A549 (cell line): ENCODE measurements around the gene SLC40A1. TPM values are rescaled to one million over a fixed set of nuclear protein-coding genes. Genes with fewer than 3 reads are reported as not detected.

Experiments
- ATAC-seq, 2 experiments: fragments of 200-7000 bp in 1 of 2; fragments of >200 bp in 1 of 2; cut with Nextera tagmentation in 1 of 2; cut with Tn5 transposase in 1 of 2; 3 replicates each; pipeline versions ENCODE4 v1.8.0 to v1.9.1; 2018 to 2020; ENCODE audit warnings: mild to moderate bottlenecking in 1 of 2, moderate library complexity in 1 of 2
- CTCF ChIA-PET: fragments of 300-600 bp; sonication (Branson Sonifier 250); formaldehyde crosslinking; extraction: SDS; loops from one replicate; lab custom pipeline; 2021; ENCODE audit warnings: antibody characterized with exemption, inconsistent platforms; lab: Yijun Ruan, JAX
- POLR2A ChIA-PET: fragments of 350-600 bp; formaldehyde crosslinking; extraction: SDS; loops from one replicate; lab custom pipeline; 2021; ENCODE audit warnings: antibody characterized with exemption, inconsistent platforms; lab: Yijun Ruan, JAX
- DNase-seq, 2 experiments: peaks; one replicate each; pipeline versions ENCODE4 v3.0.0 to v3.0.0-alpha.2; 2011 to 2016; ENCODE audit warnings: low read depth in 1 of 2, low spot score in 1 of 2
- FAIRE-seq: peaks from 2 replicates; lab custom pipeline; 2011; peaks lifted over from hg19 to GRCh38; lab: Jason Lieb, UNC
- H3K27ac ChIP-seq, 2 experiments: fragments of >200 bp; sonication (Bioruptor Twin); formaldehyde crosslinking; 3 replicates each; pipeline ENCODE4 v1.5.1; 2016 to 2017
- H3K4me1 ChIP-seq: fragments of >200 bp; sonication (Bioruptor Twin); formaldehyde crosslinking; 3 replicates; pipeline ENCODE4 v1.6.1; 2016
- H3K4me2 ChIP-seq: fragments of >200 bp; sonication (Bioruptor Twin); formaldehyde crosslinking; 3 replicates; pipeline ENCODE4 v1.6.1; 2016
- H3K4me3 ChIP-seq: fragments of >200 bp; sonication (Bioruptor Twin); formaldehyde crosslinking; 3 replicates; pipeline ENCODE4 v1.5.1; 2016
- H3K9me3 ChIP-seq: fragments of >200 bp; sonication (Bioruptor Twin); formaldehyde crosslinking; 3 replicates; pipeline ENCODE4 v1.6.1; 2016
- BHLHE40 ChIP-seq: IDR thresholded peaks from 2 replicates; pipeline ENCODE4 v1.6.1; 2012; ENCODE audit warnings: low read depth, low read length, inconsistent platforms
- CBX2 ChIP-seq: fragments of 200-600 bp; sonication (generic); IDR thresholded peaks from 2 replicates; pipeline ENCODE4 v1.6.1; 2016; ENCODE audit warnings: low read depth, mild to moderate bottlenecking, borderline replicate concordance
- CBX8 ChIP-seq: fragments of 200-600 bp; sonication (generic); IDR thresholded peaks from 2 replicates; pipeline ENCODE4 v1.6.1; 2016
- CTCF ChIP-seq: fragments of >200 bp; sonication (Bioruptor Twin); formaldehyde crosslinking; IDR thresholded peaks from 3 replicates; pipeline ENCODE4 v1.5.1; 2016
- E2F6 ChIP-seq: IDR thresholded peaks from 2 replicates; pipeline ENCODE4 v1.6.1; 2012; ENCODE audit warnings: low read depth, borderline replicate concordance
- EHF ChIP-seq: fragments of 250-450 bp; sonication (Bioruptor Pico); IDR thresholded peaks from 2 replicates; pipeline ENCODE4 v1.5.0; 2020; ENCODE audit warnings: mild to moderate bottlenecking
- EHMT2 ChIP-seq: fragments of 200-600 bp; sonication (generic); IDR thresholded peaks from 2 replicates; pipeline ENCODE4 v1.6.1; 2016; ENCODE audit warnings: antibody characterized with exemption, low read depth, mild to moderate bottlenecking, moderate library complexity
- EP300 ChIP-seq, 2 experiments: fragments of >200 bp; sonication (Bioruptor Twin); formaldehyde crosslinking; IDR thresholded peaks; 2 replicates in 1 of 2; 3 replicates in 1 of 2; pipeline ENCODE4 v1.6.1; 2016 to 2017
- FOSB ChIP-seq: fragments of 250-450 bp; sonication (Bioruptor Pico); IDR thresholded peaks from 2 replicates; pipeline ENCODE4 v1.5.0; 2020; ENCODE audit warnings: mild to moderate bottlenecking, moderate library complexity
- FOXS1 ChIP-seq: fragments of 250-450 bp; sonication (Bioruptor Pico); IDR thresholded peaks from 2 replicates; pipeline ENCODE4 v1.5.0; 2020; ENCODE audit warnings: mild to moderate bottlenecking, moderate library complexity
- GATA3 ChIP-seq: IDR thresholded peaks from 2 replicates; pipeline ENCODE4 v1.6.1; 2012; ENCODE audit warnings: borderline replicate concordance
- HEYL ChIP-seq: fragments of 250-450 bp; sonication (Bioruptor Pico); IDR thresholded peaks from 2 replicates; pipeline ENCODE4 v1.8.0; 2021; ENCODE audit warnings: mild to moderate bottlenecking, moderate library complexity
- HMGXB4 ChIP-seq: fragments of 250-450 bp; sonication (Bioruptor Pico); IDR thresholded peaks from 2 replicates; pipeline ENCODE4 v1.5.0; 2021; ENCODE audit warnings: mild to moderate bottlenecking, moderate library complexity, borderline replicate concordance
- HOXA7 ChIP-seq: fragments of 250-450 bp; sonication (Bioruptor Pico); IDR thresholded peaks from 2 replicates; pipeline ENCODE4 v1.5.0; 2020; ENCODE audit warnings: mild to moderate bottlenecking, moderate library complexity
- HOXB13 ChIP-seq: fragments of 250-450 bp; sonication (Bioruptor Pico); IDR thresholded peaks from 2 replicates; pipeline ENCODE4 v1.5.0; 2020; ENCODE audit warnings: low read depth, mild to moderate bottlenecking, moderate library complexity
- HOXB5 ChIP-seq: fragments of 250-450 bp; sonication (Bioruptor Pico); IDR thresholded peaks from 2 replicates; pipeline ENCODE4 v1.5.0; 2020; ENCODE audit warnings: mild to moderate bottlenecking, moderate library complexity
- JUN ChIP-seq, 2 experiments: fragments of >200 bp; sonication (Bioruptor Twin); formaldehyde crosslinking; IDR thresholded peaks; 2 replicates in 1 of 2; 3 replicates in 1 of 2; pipeline ENCODE4 v1.6.1; 2016 to 2017
- JUNB ChIP-seq: fragments of >200 bp; sonication (Bioruptor Twin); formaldehyde crosslinking; IDR thresholded peaks from 2 replicates; pipeline ENCODE4 v1.6.1; 2016
- KDM5A ChIP-seq: fragments of 200-600 bp; sonication (generic); IDR thresholded peaks from 2 replicates; pipeline ENCODE4 v1.6.1; 2016; ENCODE audit warnings: antibody characterized with exemption, mild to moderate bottlenecking
- MAFK ChIP-seq: fragments of 450-650 bp; IDR thresholded peaks from 2 replicates; pipeline ENCODE4 v1.6.1; 2014; ENCODE audit not compliant: partially characterized antibody
- MAX ChIP-seq: IDR thresholded peaks from 2 replicates; pipeline ENCODE4 v1.6.1; 2012
- NPAS2 ChIP-seq: fragments of 250-450 bp; sonication (Bioruptor Pico); IDR thresholded peaks from 2 replicates; pipeline ENCODE4 v1.8.0; 2022; ENCODE audit warnings: mild to moderate bottlenecking, moderate library complexity, borderline replicate concordance
- NR3C1 ChIP-seq: fragments of >200 bp; sonication (Bioruptor Twin); formaldehyde crosslinking; IDR thresholded peaks from 3 replicates; pipeline ENCODE4 v1.6.1; 2017
- PHF8 ChIP-seq: fragments of 200-600 bp; sonication (generic); IDR thresholded peaks from 2 replicates; pipeline ENCODE4 v1.6.1; 2016; ENCODE audit warnings: low read depth, mild to moderate bottlenecking, antibody characterized with exemption, moderate library complexity, borderline replicate concordance
- POLR2AphosphoS2 ChIP-seq: conservative IDR thresholded peaks from 2 replicates; pipeline ENCODE4 v1.6.1; 2012; ENCODE audit warnings: low read length, improper control_type of control experiment, inconsistent platforms
- RAD21 ChIP-seq, 2 experiments: fragments of >200 bp in 1 of 2; sonication (Bioruptor Twin) in 1 of 2; formaldehyde crosslinking in 1 of 2; IDR thresholded peaks in 1 of 2; conservative IDR thresholded peaks in 1 of 2; 2 replicates in 1 of 2; 3 replicates in 1 of 2; pipeline ENCODE4 v1.6.1; 2012 to 2018; ENCODE audit warnings: inconsistent platforms in 1 of 2
- RCOR1 ChIP-seq: fragments of 150-350 bp; IDR thresholded peaks from 2 replicates; pipeline ENCODE4 v1.6.1; 2014; ENCODE audit warnings: antibody characterized with exemption, low read length, low read depth
- RFX5 ChIP-seq: fragments of 450-650 bp; IDR thresholded peaks from 2 replicates; pipeline ENCODE4 v1.7.1; 2014; ENCODE audit warnings: antibody characterized with exemption, mild to moderate bottlenecking, moderate library complexity
- RNF2 ChIP-seq: fragments of 200-600 bp; sonication (generic); IDR thresholded peaks from 2 replicates; pipeline ENCODE4 v1.6.1; 2016; ENCODE audit warnings: low read depth, mild to moderate bottlenecking, antibody characterized with exemption, moderate library complexity, borderline replicate concordance
- USF2 ChIP-seq: fragments of 450-650 bp; IDR thresholded peaks from 2 replicates; pipeline ENCODE4 v1.6.1; 2014; ENCODE audit warnings: antibody characterized with exemption
- ZNF302 ChIP-seq: fragments of 250-450 bp; sonication (Bioruptor Pico); IDR thresholded peaks from 2 replicates; pipeline ENCODE4 v1.9.0; 2021; ENCODE audit warnings: inconsistent platforms, mild to moderate bottlenecking, moderate library complexity
- WGBS: methylation state at CpG from one replicate; pipeline ENCODE4 v1.1.6; 2017; ENCODE audit errors: missing lambda C conversion rate; 5-methylcytosine and 5-hydroxymethylcytosine counted together
- polyA plus RNA-seq, 4 experiments: library from polyadenylated mRNA; depleted of rRNA in 3 of 4; stranded (reverse); fragments of >200 nt; fragmentation: RNase III in 1 of 4; extraction: RNeasy Plus Mini Kit Qiagen cat#74134 plus additional on column Dnase treatment in 1 of 4; gene quantifications; 2 replicates in 3 of 4; 3 replicates in 1 of 4; pipeline ENCODE4 v1.2.3, GENCODE V29; 2011 to 2017

SLC40A1 gene
- polyA plus RNA-seq, 2 of the 4 experiments (the other 2 are of a cell fraction): 8.2 to 12.3 TPM

GRCh38 chr2:189613650-189614420, 33.2 kb upstream of the SLC40A1 start:
- H3K4me3 ChIP-seq: peak overlapping the region; percentile 37; the same call in 2 of the 3 replicates
- ATAC-seq (peak; percentile 51 to 74; a peak in 4 of 6 replicates), FAIRE-seq (no peak), DNase-seq (peak in 1 of 2 experiments; percentile 37)
- H3K27ac ChIP-seq: peak overlapping the region; percentile 72 to 82
- peaks cover 43% of the 10 kb centered on the region for H3K4me1 ChIP-seq
- ChIA-PET CTCF (interaction anchor here (1.8 kb wide), 1 partner anchor 15 kb away, joined by 9 read pairs; no protein-coding TSS in a partner anchor), POLR2A (interaction anchor here (0.7 to 4.8 kb wide), 9 partner anchors 9 to 170 kb away, joined by 3 to 48 read pairs (median 3); partner anchors contain the start of genes ASNSD1, OSGEPL1 and SLC40A1)
- WGBS: 62% methylated on average over 2 of the region's 2 CpGs
- peak overlapping the region; percentile 86 for H3K4me2 ChIP-seq
- H3K9me3 ChIP-seq: no peaks in the 10 kb centered on the region
- TF ChIP-seq MAX (no peak), MAFK (peak; percentile 99), HOXB5 (CRISPR knock-in tag) (0 out of 2 replicates have a peak, but pooled peaks have one; percentile 3)

- H3K4me1 ChIP-seq: peaks cover 50% of the 10 kb centered on the region
- ATAC-seq (peak; percentile 97), DNase-seq (peak; percentile 25 to 91), FAIRE-seq (peak; percentile 46)
- ChIA-PET CTCF (interaction anchor here (1.8 kb wide), 1 partner anchor 16 kb away, joined by 9 read pairs; no protein-coding TSS in a partner anchor), POLR2A (interaction anchor here (0.7 to 4.8 kb wide), 9 partner anchors 10 to 169 kb away, joined by 3 to 48 read pairs (median 3); partner anchors contain the start of genes ASNSD1, OSGEPL1 and SLC40A1)
- H3K27ac ChIP-seq: peak overlapping the region; percentile 72 to 82
- H3K4me3 ChIP-seq: peak overlapping the region; percentile 37; the same call in 2 of the 3 replicates
- peak overlapping the region; percentile 86 for H3K4me2 ChIP-seq
- WGBS: 2% methylated on average over 6 of the region's 6 CpGs
- no peaks in the 10 kb centered on the region for H3K9me3 ChIP-seq
- TF ChIP-seq FOSB (CRISPR knock-in tag) (no peak), JUNB (no peak), NPAS2 (no peak), KDM5A (no peak), POLR2AphosphoS2 (no peak), E2F6 (no peak), HOXB13 (no peak), HOXA7 (CRISPR knock-in tag) (no peak), RCOR1 (no peak), RNF2 (no peak), ZNF302 (CRISPR knock-in tag) (no peak), EP300 (IDR thresholded peaks at IDR 0.05) (peak in 1 of 2 experiments; percentile 32; a peak in 1 of 5 replicates), JUN (IDR thresholded peaks at IDR 0.05) (no peak), CBX2 (no peak), BHLHE40 (no peak), RAD21 (conservative IDR thresholded peaks at IDR 0.05 in 1 of 2, IDR thresholded peaks at IDR 0.05 in 1 of 2) (no peak), CBX8 (no peak), PHF8 (no peak), MAFK (peak; percentile 72), HEYL (no peak), HOXB5 (CRISPR knock-in tag) (0 out of 2 replicates have a peak, but pooled peaks have one; percentile 10), CTCF (no peak), RFX5 (no peak), HMGXB4 (CRISPR knock-in tag) (no peak), USF2 (no peak), FOXS1 (CRISPR knock-in tag) (no peak), EHF (CRISPR knock-in tag) (no peak), EHMT2 (no peak), NR3C1 (no peak), GATA3 (peak; percentile 62; the same call in 1 of the 2 replicates)
Measured at GRCh38 chr2:189613077-189613636, 32.6 kb upstream of the SLC40A1 start.
